HG02678 (cell line): ENCODE data around the gene TH.

ENCODE experiments used
- ATAC-seq: cut with Tn5 transposase; IDR thresholded peaks from one replicate; pipeline ENCODE4 v1.9.1; 2021; ENCODE audit warnings: mild to moderate bottlenecking, moderate library complexity; ENCODE audit not compliant: unreplicated experiment

TH gene

DNA sequence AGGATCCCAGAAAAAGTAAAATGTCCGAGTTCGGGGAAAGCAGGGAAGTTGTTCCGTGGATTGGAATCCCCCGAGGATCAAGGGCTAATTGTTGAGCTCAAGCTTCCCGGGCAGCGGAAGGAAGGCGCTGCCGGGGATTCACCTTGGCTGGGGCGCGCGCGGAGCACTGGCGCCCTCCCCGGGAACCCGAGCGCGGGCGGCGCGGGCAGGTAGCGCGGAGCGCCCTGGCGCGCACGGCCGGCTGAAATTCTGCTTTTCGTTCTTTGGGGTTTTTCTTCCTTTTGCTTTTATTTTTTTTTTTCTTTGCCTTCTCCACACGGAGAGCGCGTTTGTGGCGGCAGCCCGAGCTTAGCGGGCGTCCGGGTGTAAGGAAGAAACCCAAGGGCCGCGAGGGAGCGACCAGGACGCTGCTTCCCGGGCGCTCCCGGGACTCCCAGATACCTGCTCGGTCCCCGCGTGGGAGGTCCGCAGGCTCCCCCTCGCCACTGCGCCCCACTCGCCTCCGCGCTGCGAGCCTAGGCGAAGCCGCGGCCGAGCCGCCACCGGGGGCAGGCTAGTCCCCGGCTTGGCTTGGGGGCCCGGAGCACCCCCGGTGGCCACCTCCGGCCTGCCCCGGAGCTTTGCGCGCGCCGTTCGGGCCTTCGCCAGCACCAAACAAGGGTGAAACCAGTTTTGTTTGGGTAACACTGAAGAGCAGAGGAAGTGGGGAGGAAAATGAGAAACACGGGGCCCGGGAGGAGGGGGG is 27.6 kb downstream of the TH start:
- ATAC-seq: no peak

DNA sequence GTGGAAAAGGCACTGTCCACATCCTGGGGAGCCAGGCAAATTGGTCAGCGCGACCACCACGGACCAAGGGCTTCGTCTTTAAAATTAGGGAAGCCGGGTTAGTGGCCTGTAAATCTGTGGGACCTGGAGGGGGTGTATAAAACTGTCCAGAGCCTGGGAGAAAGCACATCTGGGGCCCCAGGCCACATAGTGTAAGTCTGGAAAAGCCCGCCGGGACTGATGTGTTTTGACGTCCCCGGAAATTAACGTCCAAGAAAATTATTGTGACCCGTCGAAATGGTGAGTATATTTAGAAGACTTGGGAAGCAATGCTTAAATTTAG is 28.2 kb downstream of the TH start:
- no peak for ATAC-seq

DNA sequence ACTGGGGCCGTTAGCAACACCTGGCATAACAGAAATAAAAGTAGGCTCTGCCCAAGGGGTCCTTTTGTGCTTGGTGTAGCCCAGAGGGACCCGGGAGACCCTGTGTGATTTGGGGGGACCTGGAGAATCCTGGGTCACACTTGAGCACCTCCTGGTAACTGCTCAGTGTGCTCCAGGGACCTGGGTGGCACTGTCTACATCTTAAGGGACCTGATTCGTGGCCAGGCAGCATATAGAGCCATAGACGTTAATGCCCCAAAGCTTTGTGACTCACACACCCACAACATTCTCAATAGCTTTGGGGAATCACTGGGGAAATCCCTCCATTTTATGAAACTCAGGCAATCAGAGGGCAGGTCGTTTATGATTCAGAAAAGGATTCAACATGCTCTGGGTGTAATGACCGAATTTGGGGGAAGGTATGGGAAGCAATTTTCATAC is 28.8 kb downstream of the TH start:
- ATAC-seq: no peak

DNA sequence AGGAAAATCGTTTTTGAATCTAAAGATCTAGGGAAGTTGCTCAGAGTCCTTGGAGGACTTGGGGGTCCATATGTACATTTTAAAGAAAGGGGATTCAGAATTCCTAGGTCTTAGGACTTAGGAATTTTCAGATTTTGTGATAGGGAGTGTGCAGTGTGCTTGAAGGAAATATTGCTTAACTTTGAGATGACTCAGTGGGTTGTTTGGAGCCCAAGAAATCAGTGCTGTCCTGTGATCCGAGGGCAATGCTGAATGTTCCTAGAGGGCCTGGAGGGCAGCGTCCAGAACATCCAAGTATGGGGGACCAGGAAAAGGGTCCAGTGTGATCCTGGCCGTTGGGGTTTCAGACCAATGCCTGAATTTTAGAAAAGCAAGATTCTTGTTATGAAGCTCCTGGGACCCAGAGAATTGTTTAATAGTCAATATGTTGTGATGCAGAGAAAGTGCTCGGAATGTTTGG is 29.3 kb downstream of the TH start:
- ATAC-seq: no peak

DNA sequence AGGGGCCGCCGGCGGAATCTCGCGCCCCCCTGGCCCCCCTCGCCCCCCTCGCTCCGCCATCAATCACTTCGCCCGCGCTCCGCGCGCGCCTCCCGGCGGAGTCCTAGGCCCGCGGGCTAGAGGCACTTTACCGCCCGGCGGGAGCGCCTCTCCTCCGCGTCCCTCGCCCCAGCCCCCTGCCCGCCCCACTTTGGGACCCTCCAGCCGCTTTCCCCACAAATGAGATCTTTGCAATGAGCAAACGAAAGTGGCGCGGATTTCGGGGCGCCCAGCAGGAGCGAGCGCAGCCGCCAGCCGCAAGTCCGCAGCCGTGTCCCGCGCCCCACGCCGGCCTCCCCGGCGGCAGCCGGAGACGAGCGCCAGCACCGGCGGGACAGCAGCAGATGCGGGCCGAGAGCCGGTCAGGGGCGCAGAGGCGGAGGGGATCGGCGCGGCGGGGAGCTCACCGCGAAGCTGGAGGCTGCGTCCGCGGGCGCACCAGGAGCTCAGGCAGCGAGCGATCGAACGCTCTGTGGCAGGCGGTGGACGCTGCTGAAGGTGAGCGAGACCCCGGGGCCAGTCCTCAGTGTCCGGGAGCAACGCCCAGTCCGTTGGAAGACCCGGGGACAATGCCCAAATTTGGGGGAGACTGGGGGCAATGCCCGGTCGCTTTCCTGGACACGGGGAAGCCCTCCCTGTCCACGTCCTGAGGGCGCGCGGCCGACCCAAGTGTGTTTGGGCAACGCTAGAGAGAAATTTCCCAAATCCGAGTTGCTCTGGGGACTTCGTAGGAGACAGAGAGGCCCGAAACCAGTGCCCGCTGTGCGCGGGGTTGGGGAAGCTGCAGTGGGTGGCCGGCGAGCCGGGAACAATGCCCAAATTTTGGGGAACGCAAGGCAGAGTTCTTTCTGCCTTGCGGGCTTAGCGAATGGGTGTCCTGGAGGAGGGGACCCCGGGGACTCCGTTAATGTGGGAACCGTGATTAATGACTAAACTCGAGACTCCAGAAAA is 30.9 kb downstream of the TH start:
- ATAC-seq: no peak

DNA sequence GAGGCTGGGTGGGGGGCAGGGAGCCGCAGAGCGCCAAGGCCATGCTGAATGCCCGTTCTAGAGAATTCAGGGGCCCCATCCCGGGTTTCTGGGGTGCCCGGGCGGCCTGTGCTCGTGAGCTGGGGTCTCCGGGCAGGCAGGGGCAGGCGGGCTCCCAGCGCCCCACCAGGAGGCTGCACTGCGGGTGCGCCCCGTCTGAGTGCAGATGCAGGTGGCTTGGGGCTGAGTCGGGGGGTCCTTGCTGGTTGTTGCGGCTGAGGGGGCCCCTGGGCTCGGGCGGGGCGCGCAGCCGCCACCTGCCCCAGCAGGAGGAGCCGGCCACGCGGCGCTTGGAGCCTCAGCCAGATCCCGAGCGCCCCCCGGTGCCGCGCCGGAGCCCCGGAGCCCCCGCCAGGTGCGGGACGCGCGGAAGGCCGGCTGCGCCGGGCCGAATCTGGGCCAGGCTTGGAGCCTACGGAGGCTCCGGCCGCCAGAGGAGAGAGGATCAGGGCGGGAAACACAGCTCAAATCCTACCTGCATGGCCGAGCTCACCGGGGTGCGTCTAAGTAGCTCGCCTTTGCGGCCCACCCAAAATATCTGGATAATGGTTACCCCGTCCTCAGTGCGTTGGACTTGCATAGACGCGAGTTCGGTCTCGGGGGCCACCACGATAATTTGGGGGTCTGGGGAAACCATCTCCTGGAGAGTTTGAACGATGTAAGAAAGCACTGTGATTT is 31.8 kb downstream of the TH start:
- no peak for ATAC-seq

DNA sequence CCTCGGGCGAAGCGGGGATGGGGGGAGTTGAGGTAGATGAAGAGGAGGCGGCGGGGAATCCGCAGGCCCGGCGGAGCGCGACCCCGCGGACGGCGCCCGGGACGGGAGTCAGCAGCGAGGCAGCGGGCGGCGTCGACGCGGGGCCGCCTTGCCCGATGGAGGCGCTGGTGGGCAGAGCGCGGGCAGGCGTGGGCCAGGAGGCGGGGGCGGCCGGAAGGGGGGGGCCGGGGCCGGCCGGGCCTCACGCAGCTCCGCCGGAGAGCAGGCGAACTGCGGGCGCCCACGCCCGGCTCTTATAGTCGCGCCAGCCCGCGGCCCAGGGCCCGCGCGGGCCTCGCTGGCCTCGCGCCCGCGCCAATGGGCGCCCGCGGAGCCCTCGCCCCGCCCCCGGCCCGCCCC is 32.5 kb downstream of the TH start, which contains the start of gene IGF2:
Gene IGF2, minus strand, starts transcription at position 267 of the 399 bp plus-strand sequence. CDS start 3,866 bp downstream, outside the sequence.
- ATAC-seq: no peak

DNA sequence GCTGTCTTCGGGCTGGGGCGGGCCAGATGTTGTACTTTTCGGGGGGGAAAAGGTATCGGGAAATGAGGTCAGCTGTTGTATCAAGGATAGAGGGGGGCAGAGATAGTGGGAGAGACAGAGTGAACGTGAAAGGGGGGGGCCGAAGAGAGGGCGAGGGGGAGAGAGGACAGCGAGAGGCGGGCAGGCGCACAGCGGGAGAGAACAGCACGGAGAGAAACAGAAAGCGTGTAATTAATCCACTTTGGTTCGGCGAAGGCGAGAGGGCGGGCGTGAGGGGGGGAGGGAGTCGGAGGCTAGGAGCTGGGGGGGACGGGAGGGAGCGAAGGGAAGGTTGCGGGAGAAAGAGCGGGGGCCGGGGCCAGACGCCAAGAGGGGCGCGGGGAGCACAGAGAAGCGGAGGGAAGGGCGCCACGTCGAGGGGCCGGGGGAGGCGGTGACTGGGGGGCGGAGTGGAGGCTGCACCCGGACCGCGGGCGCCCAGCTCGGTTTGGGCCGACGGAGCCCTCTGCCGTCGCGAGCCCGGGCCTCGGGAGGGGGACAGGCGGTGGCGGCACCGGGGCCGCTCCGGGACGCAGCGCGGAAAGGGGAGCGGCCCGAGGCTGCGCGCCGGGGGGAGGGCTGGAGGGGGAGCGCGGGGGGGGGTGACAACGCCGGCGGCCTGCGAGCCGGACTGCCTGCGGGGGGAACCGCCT is 33.0 kb downstream of the TH start:
- ATAC-seq: no peak

DNA sequence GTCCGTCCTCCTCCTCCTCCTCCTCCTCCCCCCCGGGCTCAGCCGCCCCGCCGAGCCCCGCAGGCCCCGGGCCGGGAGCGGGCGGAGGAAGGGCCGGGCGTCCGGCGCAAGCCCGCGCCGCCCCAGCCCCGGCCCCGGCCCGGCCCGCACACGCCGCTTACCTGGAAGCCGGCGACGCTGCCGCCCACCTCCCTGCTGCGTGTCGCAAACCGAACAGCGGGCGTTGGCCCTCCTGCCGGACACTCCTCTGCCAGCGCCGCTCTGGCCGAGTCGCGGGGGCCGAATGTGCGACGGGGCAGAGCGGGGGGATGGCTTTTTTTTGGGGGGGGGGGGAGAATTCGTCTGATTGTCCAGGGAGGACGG is 33.6 kb downstream of the TH start:
- no peak for ATAC-seq

DNA sequence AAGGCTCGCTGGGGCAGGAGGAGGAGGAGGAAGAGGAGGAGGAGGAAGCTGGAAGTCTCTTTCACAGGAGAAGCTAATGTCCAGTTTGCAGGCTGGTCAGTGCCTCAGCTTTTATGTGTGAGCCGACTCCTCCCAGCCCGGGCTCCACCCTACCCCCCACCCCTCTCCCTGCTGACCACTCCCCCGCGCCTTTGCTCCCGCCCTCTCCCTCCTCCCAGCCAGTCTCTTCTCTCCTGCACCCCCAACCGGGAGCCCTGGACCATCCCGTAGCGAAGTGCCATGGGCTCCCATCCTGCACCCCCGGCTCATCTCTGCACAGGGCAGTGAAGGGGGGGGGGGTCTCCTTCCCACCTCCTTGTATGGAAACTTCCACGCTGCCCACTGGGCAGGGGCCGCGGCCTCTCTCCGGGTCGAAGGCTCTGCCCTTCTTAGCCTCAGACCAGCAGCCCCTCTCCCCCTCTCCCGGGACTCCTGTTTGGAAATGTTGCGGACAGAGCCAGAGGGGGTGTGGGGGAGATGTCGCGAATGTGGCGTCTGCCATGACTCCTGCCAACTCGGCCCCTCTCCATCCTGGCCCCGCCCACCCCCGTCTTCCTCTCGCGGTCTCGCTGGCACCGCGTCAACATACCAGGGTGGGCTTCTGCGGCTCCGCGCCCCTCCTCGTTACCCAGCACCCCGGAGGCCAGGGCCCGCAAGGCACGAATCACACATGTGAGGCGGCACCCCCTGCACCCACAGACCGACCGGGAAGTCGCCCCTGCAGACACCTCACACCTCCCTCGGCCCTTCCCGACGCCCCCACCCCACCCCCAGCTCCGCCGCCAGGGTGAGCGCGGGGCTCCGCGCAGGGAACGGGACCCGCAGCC is 34.2 kb downstream of the TH start:
- ATAC-seq: no peak

DNA sequence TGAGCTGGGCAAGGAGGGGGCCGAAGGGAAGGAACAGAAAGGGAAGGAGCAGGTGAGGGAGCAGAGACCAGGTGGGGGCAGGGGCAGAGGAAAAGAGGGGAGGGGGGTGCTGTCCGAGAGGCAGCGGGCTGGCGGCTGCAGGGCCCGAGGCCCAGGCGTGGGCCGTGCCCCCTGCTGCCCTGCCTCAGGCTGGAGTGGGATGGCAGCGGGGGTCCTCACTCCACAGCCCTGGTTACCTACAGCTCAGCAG is 34.7 kb downstream of the TH start:
- no peak for ATAC-seq

DNA sequence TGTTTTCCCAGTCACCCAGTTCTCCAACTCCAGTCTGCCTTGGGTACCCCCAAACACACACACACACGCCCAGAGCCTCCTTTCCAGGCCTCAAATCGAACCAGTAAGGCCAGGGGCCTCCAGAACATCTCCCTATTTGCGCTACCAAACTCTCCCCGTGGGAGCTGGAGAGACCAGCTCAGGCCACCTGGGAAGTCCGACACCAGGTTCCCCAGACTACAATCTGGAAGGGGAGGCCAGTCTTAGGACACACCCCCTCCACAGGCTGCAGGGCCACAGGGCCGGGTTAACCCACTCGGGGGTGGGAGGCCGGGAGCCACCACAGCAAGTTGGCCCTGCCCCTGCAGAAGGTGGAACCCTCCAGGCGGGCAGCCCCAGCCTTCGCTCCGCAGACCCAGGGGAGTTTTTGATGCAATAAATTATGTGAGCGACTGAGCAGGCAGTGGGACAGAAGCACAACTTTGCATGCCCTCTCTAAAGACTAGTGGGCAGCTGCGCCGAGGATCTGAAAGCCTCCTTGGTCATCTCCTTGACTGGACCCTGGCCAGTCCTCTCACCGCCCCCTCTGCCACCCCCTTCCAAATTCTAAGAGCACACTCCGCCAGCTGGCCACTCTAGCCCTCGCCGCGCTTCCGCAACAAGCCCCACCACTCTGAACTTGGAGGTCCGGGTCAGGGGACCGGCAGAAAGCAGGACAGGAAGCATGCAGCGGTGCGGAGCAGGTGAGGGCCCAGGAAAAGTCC is 35.2 kb downstream of the TH start:
- ATAC-seq: no peak

DNA sequence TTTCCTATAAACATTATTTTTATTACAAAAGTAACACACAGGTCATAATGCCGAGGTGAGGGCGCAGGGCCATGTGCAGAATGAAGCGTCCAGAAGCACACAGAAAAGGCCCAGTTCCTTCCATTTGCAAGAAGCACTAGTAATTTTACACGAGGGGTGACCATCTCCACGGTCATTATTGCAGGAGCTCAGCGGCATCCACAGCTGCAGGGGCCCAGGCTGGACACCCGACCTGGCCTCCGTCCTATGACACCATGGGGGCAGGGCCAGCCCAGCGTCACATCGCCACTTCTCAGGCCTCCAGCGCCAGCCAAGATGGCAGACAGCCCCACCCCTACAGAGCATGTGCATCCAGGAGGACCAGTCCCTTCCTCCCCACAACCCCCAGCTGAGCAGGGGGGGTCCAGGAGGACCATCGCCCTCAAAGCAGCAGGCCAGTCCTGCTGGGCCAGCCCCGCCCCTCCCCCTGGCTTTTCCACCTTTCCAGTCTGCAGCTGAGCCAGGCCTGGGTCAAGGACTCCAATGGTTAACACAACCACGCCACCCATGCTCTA is 35.9 kb downstream of the TH start:
- ATAC-seq: no peak

DNA sequence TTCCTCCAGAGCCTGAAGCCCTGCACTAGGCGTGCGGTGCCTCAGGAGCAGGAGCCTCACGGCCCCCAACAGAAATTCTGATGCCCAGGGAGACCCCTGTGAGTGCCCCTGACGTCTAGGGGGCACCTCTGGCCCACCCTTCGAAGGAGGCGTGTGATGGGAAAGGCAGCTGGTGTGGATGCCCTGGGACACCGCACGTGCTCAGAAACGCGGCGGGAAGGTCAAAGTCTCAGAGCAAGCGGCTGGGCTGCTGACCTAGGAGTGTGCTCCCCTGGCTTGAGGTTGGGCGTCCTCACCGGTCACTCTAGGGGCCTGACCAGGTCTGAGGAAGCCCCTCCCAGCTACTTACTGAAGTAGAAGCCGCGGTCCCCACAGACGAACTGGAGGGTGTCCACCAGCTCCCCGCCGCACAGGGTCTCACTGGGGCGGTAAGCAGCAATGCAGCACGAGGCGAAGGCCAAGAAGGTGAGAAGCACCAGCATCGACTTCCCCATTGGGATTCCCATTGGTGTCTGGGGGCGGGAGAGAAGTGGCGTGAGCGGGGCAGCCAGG is 36.5 kb downstream of the TH start:
- no peak for ATAC-seq

DNA sequence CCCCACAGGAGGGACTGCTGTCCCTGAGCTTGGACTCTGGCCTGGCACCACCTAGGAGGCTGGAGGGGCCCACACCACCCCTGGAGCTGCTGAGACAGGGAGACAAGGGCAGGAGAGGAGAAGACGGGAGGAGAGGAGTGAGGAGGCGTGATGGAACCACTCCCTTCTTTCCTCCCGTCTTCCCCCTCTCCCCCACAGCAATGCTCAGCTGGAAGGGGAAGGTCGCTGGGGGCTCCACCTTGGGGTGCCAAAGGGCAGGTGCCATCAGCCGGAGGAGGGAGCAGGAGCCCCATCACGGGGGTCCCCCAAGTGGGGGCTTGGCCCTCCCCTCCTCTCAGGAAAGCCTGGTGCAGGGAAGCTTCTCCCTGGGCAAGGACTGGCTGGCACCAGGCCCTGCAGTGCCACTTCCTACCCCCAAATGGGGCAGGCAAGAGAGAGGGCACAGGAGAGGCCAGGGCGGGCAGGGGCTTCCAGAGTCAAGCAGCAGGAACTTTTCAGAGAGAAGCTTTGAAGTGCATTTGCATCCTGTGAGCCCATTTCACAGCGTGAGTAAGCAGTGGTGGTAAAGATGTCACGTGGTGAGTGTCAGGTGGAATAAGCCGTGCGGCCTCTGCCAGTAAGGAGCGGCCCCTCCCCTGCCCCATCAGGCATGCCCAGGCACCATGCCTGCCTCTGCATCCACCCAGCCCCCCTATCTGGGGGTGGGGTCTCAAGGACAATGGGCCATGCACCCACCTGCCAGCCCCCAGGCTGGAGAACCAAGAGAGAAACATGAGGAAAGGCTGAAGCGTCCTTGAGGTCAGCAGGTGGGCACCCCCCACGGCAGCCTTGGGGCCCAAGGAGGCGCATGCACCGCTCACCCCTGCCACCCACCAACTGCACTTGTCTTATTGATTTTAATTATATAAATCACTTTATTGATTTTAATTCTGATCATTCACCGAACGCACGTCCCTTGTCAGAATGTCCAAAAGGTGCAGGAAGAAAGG is 37.3 kb downstream of the TH start:
- no peak for ATAC-seq

DNA sequence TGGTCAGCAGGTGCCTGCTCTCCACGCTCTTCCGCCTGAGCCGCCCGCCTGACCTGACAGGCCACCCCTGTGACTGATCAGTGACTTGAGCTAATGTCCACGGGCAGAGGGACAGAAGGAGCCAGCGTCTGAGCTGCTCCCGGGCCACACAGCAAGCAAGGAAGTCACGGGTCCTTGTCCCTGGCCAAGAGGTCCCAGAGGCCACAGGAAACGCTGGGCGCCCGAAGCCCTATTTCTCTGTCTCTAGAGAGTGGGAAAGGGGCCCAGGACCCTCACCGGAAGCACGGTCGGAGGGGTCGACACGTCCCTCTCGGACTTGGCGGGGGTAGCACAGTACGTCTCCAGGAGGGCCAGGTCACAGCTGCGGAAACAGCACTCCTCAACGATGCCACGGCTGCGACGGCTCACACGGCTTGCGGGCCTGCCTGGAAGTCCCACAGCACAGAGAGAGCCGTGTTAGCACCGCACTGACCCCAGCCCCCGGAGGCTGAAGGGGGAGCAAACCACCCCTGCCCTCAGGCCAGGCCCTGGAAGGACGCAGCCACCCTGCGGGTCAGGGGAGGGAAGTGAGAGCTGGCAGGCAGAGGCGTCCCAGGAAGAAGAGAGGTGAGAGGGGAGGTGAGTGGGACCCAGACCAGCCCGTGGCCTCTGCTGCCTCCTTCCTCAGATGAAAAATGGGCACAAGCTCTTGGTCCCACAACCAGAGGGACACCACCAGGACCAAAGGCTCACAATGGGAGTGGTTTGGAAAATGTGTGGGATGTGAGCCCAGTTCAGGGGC is 38.2 kb downstream of the TH start:
- ATAC-seq: no peak

DNA sequence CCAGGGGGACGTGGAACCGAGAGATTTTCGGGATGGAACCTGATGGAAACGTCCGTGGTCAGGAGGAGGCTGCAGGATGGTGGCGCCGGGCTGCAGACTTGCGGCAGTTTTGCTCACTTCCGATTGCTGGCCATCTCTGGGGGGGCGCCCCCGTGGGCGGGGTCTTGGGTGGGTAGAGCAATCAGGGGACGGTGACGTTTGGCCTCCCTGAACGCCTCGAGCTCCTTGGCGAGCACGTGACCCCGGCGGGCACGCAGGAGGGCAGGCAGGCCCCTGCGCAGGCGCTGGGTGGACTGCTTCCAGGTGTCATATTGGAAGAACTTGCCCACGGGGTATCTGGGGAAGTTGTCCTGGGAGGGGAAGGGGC is 38.8 kb downstream of the TH start:
- ATAC-seq: no peak
